SK-N-SH treated with all-trans-retinoic acid at 6 μM for 48 hours (cell line): ENCODE results near the gene KSR2.

ENCODE experiments used
- ARNTL ChIP-seq: fragments of 450-650 bp; formaldehyde crosslinking; IDR thresholded peaks from 2 replicates; pipeline ENCODE4 v1.5.0; 2020; ENCODE audit warnings: low read depth, mild to moderate bottlenecking, moderate library complexity, borderline replicate concordance
- CREB5 ChIP-seq: fragments of 250-450 bp; sonication (Bioruptor Pico); IDR thresholded peaks from 2 replicates; pipeline ENCODE4 v1.5.1; 2020; ENCODE audit warnings: low read depth, mild to moderate bottlenecking, moderate library complexity
- ESRRG ChIP-seq: fragments of 250-450 bp; sonication (Bioruptor Pico); IDR thresholded peaks from 2 replicates; pipeline ENCODE4 v1.6.1; 2021; ENCODE audit warnings: mild to moderate bottlenecking
- ISL1 ChIP-seq: fragments of 250-450 bp; sonication (Bioruptor Pico); IDR thresholded peaks from 2 replicates; pipeline ENCODE4 v2.1.2; 2022; ENCODE audit warnings: mild to moderate bottlenecking, moderate library complexity
- PATZ1 ChIP-seq: fragments of 250-450 bp; sonication (Bioruptor Pico); IDR thresholded peaks from 2 replicates; pipeline ENCODE4 v1.8.0; 2020; ENCODE audit warnings: mild to moderate bottlenecking, moderate library complexity, borderline replicate concordance
- PPARA ChIP-seq: fragments of 250-450 bp; sonication (Bioruptor Pico); IDR thresholded peaks from 2 replicates; pipeline ENCODE4 v1.5.0; 2020; ENCODE audit warnings: mild to moderate bottlenecking, borderline replicate concordance
- RARB ChIP-seq: fragments of 250-450 bp; sonication (Bioruptor Pico); IDR thresholded peaks from 2 replicates; pipeline ENCODE4 v1.8.0; 2021; ENCODE audit warnings: mild to moderate bottlenecking, moderate library complexity
- SNAI2 ChIP-seq: fragments of 250-450 bp; sonication (Bioruptor Pico); IDR thresholded peaks from 2 replicates; pipeline ENCODE4 v1.5.0; 2020; ENCODE audit warnings: mild to moderate bottlenecking, moderate library complexity
- TOX ChIP-seq: fragments of 250-450 bp; sonication (Bioruptor Pico); IDR thresholded peaks from 2 replicates; pipeline ENCODE4 v1.8.0; 2021; ENCODE audit warnings: mild to moderate bottlenecking, moderate library complexity, borderline replicate concordance
- ZC3H10 ChIP-seq: fragments of 250-450 bp; sonication (Bioruptor Pico); IDR thresholded peaks from 2 replicates; pipeline ENCODE4 v1.5.1; 2021; ENCODE audit warnings: mild to moderate bottlenecking, moderate library complexity
- ZNF70 ChIP-seq: fragments of 450-650 bp; formaldehyde crosslinking; IDR thresholded peaks from 2 replicates; pipeline ENCODE4 v1.5.0; 2020; ENCODE audit warnings: mild to moderate bottlenecking, moderate library complexity
- ZNF8 ChIP-seq: fragments of 450-650 bp; formaldehyde crosslinking; IDR thresholded peaks from 2 replicates; pipeline ENCODE4 v1.5.0; 2020; ENCODE audit warnings: mild to moderate bottlenecking, moderate library complexity

GRCh38 chr12:117412465-117413188, 556.2 kb downstream of the KSR2 start:
- no peak for TF ChIP-seq ESRRG (CRISPR knock-in tag)
- TF ChIP-seq TOX (CRISPR knock-in tag) = no peak
- no peak for TF ChIP-seq ARNTL (CRISPR knock-in tag)
- no peak for TF ChIP-seq ZNF8 (CRISPR knock-in tag)
- no peak for TF ChIP-seq PPARA (CRISPR knock-in tag)
- no peak for TF ChIP-seq ZC3H10
- TF ChIP-seq ZNF70 (CRISPR knock-in tag) = no peak
- no peak for TF ChIP-seq CREB5 (CRISPR knock-in tag)
- TF ChIP-seq PATZ1 (CRISPR knock-in tag) = no peak
- TF ChIP-seq RARB = no peak
- TF ChIP-seq ISL1 = no peak
- TF ChIP-seq SNAI2 (CRISPR knock-in tag) = no peak
